NK-92 (cell line): ENCODE measurements around the gene C14orf180.
"Not testable (repeated sequence)": the region's sequence is repeated elsewhere in the genome, so short reads cannot be mapped to it uniquely, and the experiment has no call there.

Experiments used
- DNase-seq: peaks from one replicate; lab custom pipeline; 2025; ENCODE audit not compliant: unreplicated experiment; lab: John Stamatoyannopoulos, UW

The C14orf180 gene

GRCh38 chr14:104577426-104577825 is 2.1 kb upstream of the C14orf180 start:
- no peak for DNase-seq

- DNase-seq = no peak
Measured at GRCh38 chr14:104577847-104578301, 1.7 kb upstream of the C14orf180 start.

- no peak for DNase-seq
Measured at GRCh38 chr14:104578321-104578720, 1.2 kb upstream of the C14orf180 start.

GRCh38 chr14:104579939-104580338 is 375 bp downstream of the C14orf180 start:
- not testable (repeated sequence) for DNase-seq

- no peak for DNase-seq
Measured at GRCh38 chr14:104580961-104581360, 1.4 kb downstream of the C14orf180 start.

GRCh38 chr14:104581521-104581920 is 2.0 kb downstream of the C14orf180 start:
- DNase-seq = no peak

GRCh38 chr14:104582005-104582404 is 2.4 kb downstream of the C14orf180 start:
- no peak for DNase-seq

- no peak for DNase-seq
Measured at GRCh38 chr14:104582662-104583061, 3.1 kb downstream of the C14orf180 start.

GRCh38 chr14:104583424-104584306 is 4.1 kb downstream of the C14orf180 start:
- no peak for DNase-seq

GRCh38 chr14:104584557-104584956 is 5.0 kb downstream of the C14orf180 start:
- DNase-seq = no peak

GRCh38 chr14:104585966-104586697 is 6.6 kb downstream of the C14orf180 start:
- DNase-seq = no peak

- DNase-seq = no peak
Measured at GRCh38 chr14:104586832-104587620, 7.5 kb downstream of the C14orf180 start.

- no peak for DNase-seq
Measured at GRCh38 chr14:104587641-104588040, 8.1 kb downstream of the C14orf180 start.

- no peak for DNase-seq
Measured at GRCh38 chr14:104588066-104588857, 8.7 kb downstream of the C14orf180 start.

- no peak for DNase-seq
Measured at GRCh38 chr14:104589338-104590195, 10.0 kb downstream of the C14orf180 start.

- no peak for DNase-seq
Measured at GRCh38 chr14:104590240-104590965, 10.8 kb downstream of the C14orf180 start.

- no peak for DNase-seq
Measured at GRCh38 chr14:104591031-104591430, 11.5 kb downstream of the C14orf180 start.

GRCh38 chr14:104591506-104592291 is 12.1 kb downstream of the C14orf180 start:
- DNase-seq = no peak
